Ecto neural progenitor cell (in vitro differentiated cells): ENCODE results near the gene TBC1D8.

Experiments used
- DNase-seq: peaks from one replicate; pipeline ENCODE4 v3.0.0-alpha.2; 2018; ENCODE audit warnings: low spot score

Gene TBC1D8

DNA sequence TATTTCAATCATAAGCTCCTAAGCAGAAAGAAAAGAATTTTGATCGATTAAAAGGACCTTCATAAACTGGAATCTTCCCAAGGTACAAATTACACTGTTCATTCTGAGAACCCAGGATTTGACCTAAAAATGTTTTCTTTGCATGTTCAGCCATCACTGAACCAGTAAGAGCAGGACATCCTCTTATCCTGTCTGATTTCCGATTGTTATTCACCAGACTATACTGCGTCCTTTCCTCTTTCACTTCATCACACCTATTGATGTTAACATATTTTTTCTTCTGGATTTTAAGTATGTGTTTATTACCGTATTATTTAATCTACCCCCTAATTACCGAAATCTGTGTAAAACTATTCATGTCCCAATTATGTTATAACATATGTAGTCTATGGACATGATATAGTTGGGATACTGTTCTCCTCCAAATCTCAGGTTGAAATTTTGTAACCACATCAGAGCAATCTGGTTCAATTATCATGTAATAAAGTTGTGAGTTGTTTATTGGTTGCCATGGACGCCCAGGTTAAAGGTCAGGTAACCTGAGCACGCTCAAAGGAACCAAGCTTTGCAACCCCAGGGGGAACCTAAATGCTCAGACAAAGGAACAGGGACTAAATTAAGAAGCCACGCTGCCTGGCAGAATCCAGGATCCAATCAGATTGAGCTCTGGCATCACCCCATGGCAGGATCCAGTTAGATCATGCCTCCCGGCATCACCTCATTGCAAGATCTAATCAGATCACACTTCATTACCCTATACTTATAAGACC lies 11.6 kb upstream of the TBC1D8 start:
- DNase-seq: no peak

- no peak for DNase-seq
Observed at GRCh38 chr2:101161658-101162057, 10.5 kb upstream of the TBC1D8 start.

DNA sequence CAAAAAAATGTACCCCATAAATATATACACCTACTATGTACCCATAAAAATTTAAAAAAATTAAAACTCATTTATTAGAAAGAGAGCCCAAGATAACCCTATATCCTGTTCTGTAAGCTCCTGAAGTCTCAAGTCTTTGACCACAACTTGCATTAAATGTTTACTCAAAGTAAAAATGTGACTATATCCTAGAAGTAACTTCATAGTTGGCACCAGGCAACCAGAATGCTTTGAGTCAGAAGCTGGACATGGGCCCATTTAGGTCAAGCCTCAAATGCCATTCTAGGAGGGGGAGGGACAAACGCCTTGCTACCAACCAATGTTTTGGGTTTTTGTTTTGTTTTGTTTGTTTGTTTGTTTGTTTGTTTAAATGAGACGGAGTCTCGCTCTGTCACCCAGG lies 9.3 kb upstream of the TBC1D8 start:
- no peak for DNase-seq

DNA sequence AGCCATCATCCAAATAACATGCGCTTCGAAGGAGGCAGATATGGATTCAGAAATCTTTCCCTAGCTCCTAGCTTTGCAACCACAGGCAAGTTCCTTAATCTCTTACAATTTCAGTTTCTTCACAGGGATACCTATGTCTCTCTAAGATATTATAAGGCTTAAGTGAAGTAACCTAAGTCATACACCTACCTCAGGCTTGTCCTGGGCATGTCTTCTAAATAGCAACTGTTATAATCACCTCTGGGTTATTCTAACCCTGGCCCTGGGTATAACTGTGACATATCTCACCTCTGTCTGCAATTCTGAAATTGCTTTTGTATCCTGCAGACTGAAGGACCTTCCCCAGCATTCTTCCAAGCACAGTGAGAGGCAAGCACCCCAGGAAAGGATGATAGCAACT lies 8.3 kb upstream of the TBC1D8 start:
- DNase-seq: no peak

DNA sequence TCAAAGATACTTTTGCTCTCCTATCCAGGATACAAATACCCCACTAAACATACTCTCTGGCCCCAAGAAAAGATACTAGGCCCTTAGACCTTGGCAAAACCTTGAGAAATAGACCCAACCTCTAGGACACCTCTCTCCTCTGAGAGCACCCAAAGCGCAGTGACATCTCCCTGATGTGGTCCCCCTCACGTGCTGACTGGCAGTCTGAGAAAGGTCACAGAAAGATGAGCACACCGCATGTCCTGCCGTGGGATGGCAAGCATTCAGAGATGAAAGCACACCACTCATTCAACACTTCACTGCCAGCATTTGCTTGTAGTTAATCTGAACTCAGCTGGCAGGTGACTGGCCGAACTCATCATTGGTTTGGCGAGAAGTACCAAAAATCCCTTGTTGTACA lies 6.1 kb upstream of the TBC1D8 start:
- DNase-seq: no peak

DNA sequence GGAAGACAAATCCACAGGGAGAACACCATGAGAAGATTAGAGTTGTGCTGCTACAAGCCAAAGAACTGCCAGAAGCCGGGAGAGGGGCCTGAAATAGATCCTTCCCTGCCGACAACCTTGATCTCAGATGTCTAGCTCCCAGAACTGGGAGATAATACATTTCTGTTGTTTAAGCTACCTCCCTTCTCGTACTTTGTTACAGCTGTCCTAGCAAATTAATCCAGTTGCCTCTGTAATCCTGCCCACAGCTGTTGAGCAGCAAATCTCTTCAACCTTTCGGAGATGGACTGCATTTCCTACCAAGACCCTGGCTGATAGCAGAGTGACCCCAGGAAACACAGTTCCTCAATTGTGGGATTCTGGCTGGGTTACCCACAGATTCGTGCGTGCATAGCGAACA lies 2.6 kb upstream of the TBC1D8 start:
- no peak for DNase-seq

DNA sequence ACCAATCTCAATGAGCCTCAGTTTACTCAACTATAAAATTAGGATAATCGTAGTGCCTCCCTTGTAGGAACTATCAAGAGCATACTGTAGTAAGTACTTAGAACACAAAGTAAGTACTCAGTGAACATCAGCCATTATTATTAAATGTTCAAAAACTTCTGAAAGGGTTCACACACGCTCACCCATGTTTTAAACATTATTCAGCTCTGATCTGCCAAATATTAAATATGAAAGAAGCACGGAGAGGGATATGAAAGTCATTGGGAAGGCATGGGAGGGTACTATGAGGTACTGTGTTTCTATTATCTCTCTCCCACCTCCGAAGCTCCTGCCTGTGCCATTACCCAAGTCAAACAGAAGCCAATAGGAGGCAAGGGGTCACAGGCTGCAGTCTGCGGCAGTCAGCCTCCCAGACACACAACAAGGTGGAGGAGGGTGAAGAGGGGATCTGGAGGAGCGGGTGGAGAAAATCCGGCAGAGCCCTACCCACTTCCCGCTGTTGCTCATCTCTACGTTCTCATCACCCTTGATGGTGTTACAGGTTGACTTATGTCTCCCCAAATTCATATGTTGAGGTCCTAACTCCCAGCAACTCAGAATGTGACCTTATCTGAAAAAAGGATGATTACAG lies 2.0 kb upstream of the TBC1D8 start:
- no peak for DNase-seq

- DNase-seq: peak; percentile 59
Observed at GRCh38 chr2:101152272-101153076, 1.3 kb upstream of the TBC1D8 start.

DNA sequence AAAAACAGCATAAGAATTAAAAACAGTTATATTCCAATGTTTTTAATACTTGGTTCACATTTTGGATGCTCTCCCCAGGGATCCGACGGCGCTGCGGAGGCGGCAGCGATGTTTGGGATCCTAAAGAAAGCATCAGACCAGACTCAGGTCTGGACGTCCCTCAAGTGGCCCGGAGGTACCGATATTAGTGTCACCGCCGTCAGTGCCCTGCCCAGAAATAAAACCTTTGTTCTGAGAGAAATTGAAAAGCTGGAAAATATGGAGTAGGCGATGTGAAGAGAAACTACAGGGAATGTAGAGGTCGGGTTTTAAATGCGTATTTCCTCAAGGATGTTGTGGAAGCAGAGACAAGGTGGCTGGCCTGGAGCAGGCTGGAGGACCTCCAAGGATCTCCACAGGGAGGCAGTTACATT lies 683 bp upstream of the TBC1D8 start:
- DNase-seq: no peak

GRCh38 chr2:101150306-101151145 lies 656 bp downstream of the TBC1D8 start:
- peak; percentile 67 for DNase-seq

DNA sequence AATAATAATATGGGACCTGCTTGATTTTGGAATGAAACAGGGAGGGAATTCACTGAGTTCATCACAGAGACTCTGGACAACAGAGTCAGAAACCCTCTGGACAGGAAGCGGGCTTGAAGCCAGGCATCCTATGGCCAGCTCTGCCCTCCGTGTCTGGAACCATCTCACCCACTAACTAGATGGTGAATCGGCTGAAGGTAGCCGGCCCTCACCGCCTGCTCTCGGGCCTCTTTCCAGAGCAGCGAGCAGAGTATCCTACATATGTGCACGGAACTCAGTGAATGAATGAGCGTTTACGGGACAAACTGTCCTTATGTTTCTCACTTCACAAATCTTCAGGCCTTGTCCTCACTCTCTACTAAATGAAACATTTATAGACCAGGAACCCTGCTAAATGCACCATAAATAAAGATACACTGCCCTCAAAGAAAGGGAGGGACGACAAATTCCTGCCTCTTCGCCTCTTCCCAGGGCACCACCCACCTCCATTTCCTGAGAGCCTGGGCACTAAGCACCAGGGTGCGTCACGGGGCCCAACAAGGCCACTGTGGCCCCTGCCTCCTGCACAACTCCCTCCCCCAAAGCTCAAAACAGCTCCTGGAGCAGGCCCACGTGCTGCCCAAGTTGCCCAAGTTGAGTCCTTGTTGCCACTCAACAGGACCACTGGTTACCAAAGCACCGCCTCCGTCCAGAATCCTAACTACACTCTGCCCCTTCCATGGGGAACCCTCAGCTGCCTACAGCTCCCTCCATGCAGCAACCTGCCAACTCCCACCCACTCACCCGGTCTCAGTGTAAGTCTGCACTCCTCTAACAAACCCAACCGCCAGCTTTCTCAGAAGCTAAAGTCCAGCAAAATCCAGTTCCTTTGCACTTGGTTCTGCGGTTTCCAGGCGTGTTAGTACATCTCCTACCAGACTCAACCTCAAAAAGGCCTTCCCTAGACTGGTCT lies 1.7 kb downstream of the TBC1D8 start:
- DNase-seq: no peak

DNA sequence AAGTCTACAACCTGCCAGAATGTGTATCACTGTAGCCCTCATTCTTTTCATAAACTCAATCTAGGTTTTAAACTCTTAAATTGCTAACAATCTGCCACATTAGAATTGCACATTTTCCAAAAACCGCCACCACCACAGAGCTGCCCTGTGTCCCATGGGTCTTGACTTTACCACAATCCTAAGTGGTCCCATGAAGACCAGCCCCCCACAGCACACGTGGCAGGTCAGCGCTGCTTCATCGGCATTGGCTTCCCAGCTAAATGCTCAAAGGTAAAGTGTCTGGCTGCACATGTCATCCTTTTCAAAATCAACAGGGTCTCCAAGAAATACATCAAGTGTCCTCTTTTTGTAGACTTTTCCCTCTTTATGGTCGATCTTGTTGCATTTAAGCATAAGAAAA lies 2.4 kb downstream of the TBC1D8 start:
- DNase-seq: no peak

DNA sequence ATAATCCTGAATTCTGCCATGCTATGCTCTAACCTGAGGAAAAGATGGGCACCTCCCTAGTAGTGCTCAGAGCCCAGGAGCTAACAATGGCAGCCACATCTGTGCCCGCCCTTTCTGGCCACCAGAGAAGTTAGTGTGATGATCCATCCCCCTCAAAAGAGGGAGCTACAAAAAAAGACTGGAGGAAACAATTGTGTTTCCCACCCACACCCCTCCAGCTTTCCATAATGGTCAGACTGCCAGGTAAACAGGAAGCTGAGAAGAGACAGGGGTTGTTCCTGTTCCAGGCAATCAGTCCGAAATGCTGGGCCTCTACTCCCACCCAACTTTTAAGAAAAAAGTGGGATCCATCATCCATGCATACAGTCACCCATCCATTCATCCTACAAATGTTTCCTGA lies 3.2 kb downstream of the TBC1D8 start:
- DNase-seq: no peak

DNA sequence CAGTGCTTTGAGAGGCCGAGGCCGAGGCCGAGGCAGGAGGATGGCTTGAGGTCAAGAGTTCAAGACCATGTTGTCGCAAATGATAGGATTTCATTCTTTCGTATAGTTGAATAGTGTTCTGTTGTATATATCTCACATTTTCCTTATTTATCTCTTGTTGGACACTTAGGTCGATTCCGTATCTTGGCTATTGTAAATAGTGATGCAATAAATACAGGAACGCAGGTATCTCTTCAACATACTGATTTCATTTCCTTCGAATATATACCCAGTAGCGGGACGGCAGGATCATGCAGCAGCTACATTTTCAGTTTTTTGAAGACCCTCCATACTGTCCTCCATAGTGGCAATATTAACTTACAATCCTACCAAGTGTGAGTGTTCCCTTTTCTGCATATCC lies 4.1 kb downstream of the TBC1D8 start:
- DNase-seq: no peak

- no peak for DNase-seq
Observed at GRCh38 chr2:101146535-101146934, 4.6 kb downstream of the TBC1D8 start.

DNA sequence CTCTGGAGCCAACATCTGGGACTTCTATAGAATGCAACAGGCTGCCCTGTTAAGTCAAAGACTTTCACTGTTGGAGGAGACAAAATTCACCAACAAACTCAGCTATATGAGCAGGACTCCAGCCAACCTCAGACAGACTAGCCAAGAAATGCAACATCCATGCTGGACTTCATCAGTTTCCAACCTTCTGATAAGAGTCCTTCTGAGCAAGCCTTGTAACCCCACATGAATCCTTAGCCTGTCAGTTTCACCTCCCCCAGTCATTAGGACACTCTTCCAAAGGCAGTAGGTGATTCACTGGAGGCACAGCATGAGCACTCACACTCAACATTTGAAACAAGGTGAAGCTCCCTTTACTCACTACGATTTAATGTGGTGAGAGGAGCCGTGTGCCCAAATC lies 5.8 kb downstream of the TBC1D8 start:
- no peak for DNase-seq

DNA sequence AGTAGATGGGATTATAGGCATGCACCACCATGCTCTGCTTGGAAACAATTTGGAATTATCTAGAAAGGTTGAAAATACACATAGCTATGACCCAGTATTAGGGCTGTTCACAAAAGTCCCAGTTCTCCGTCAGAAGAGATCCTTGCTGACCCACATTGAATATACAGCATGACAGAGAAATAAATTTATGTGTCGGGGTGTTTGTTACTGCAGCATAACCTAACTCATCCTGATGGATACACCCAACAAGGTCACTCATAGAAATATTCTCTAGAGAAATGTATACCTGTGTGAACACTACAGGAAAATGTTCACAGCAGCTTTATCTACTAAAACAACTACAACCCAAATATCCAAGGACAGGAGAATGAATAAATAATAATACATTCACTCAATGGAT lies 9.0 kb downstream of the TBC1D8 start:
- DNase-seq: no peak

- DNase-seq: no peak
Observed at GRCh38 chr2:101140978-101141655, 10.1 kb downstream of the TBC1D8 start.

GRCh38 chr2:101140237-101140636 lies 10.9 kb downstream of the TBC1D8 start:
- no peak for DNase-seq

DNA sequence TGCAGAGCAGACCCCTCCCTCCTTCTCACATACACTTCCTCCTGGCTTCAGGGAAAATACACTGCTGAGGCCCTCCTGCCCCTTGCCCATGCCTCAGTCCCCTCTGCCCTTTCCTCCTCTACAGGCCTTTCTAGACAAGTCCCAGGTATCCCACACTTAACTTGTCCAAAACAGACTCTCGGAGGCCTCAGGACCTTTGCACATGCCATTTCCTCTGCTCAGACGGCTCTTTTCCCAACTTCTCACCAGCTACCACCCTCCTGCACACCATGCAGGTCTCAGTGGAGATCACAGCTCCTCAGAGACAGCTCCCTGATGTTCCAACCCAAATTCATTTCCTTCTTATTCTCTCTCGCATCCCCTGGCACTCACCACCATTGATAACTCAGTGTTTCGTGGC lies 11.7 kb downstream of the TBC1D8 start:
- no peak for DNase-seq
